ENCODE measurements around the gene TPPP.

TPPP gene

GRCh38 chr5:664343-664993 is 28.7 kb downstream of the TPPP start:
- no peak overlapping the region for H3K4me3 ChIP-seq (ENCODE audit: low read length)
- DNase-seq (ENCODE audit: low read depth) = no peak
- no peak for TF ChIP-seq CTCF (conservative IDR thresholded peaks at IDR 0.05; ENCODE audit: low read depth, low read length)

GRCh38 chr5:663436-664342 is 29.5 kb downstream of the TPPP start:
- no peak for DNase-seq (ENCODE audit: low read depth)
- no peak overlapping the region for H3K4me3 ChIP-seq (ENCODE audit: low read length)
- TF ChIP-seq CTCF (conservative IDR thresholded peaks at IDR 0.05; ENCODE audit: low read depth, low read length) = no peak

GRCh38 chr5:662751-663435 is 30.3 kb downstream of the TPPP start:
- no peak for TF ChIP-seq CTCF (conservative IDR thresholded peaks at IDR 0.05; ENCODE audit: low read depth, low read length)
- DNase-seq (ENCODE audit: low read depth) = no peak
- no peak overlapping the region for H3K4me3 ChIP-seq (ENCODE audit: low read length)

- no peak for DNase-seq (ENCODE audit: low read depth)
- no peak for TF ChIP-seq CTCF (conservative IDR thresholded peaks at IDR 0.05; ENCODE audit: low read depth, low read length)
- no peak overlapping the region for H3K4me3 ChIP-seq (ENCODE audit: low read length)
These were observed 31.0 kb downstream of the TPPP start for GRCh38 chr5:661891-662750.

- DNase-seq (ENCODE audit: low read depth) = no peak
- no peak for TF ChIP-seq CTCF (conservative IDR thresholded peaks at IDR 0.05; ENCODE audit: low read depth, low read length)
- H3K4me3 ChIP-seq (ENCODE audit: low read length) = no peak overlapping the region
These were observed 32.6 kb downstream of the TPPP start for GRCh38 chr5:660491-661030.

- no peak for DNase-seq (ENCODE audit: low read depth)
- no peak for TF ChIP-seq CTCF (conservative IDR thresholded peaks at IDR 0.05; ENCODE audit: low read depth, low read length)
- no peak overlapping the region for H3K4me3 ChIP-seq (ENCODE audit: low read length)
These were observed 33.5 kb downstream of the TPPP start for GRCh38 chr5:659496-660263.

All from retinal pigment epithelial cell (primary cell).